ENCODE measurements around the gene PDE1C.

PDE1C gene

GRCh38 chr7:31935124-31936054 is 134.8 kb downstream of the PDE1C start:
- DNase-seq, result no peak

- DNase-seq, result no peak
These were observed 135.7 kb downstream of the PDE1C start for GRCh38 chr7:31934551-31934950.

GRCh38 chr7:31933481-31933880 is 136.7 kb downstream of the PDE1C start:
- DNase-seq, result no peak

GRCh38 chr7:31926991-31927584 is 143.1 kb downstream of the PDE1C start:
- no peak for DNase-seq

- DNase-seq, result no peak
These were observed 144.3 kb downstream of the PDE1C start for GRCh38 chr7:31925753-31926454.

- DNase-seq, result no peak
These were observed 146.0 kb downstream of the PDE1C start for GRCh38 chr7:31924251-31924650.

GRCh38 chr7:31922848-31923247 is 147.4 kb downstream of the PDE1C start:
- no peak for DNase-seq

- no peak for DNase-seq
These were observed 149.2 kb downstream of the PDE1C start for GRCh38 chr7:31921047-31921446.

- DNase-seq, result no peak
These were observed 150.4 kb downstream of the PDE1C start for GRCh38 chr7:31919678-31920369.

GRCh38 chr7:31918706-31919393 is 151.4 kb downstream of the PDE1C start:
- no peak for DNase-seq

GRCh38 chr7:31917256-31917655 is 153.0 kb downstream of the PDE1C start:
- DNase-seq, result no peak

GRCh38 chr7:31910191-31910590 is 160.0 kb downstream of the PDE1C start:
- no peak for DNase-seq

GRCh38 chr7:31906479-31907171 is 163.6 kb downstream of the PDE1C start:
- no peak for DNase-seq

- DNase-seq, result no peak
These were observed 166.2 kb downstream of the PDE1C start for GRCh38 chr7:31903962-31904361.

GRCh38 chr7:31899356-31899927 is 170.8 kb downstream of the PDE1C start:
- no peak for DNase-seq

GRCh38 chr7:31896925-31897324 is 173.3 kb downstream of the PDE1C start:
- no peak for DNase-seq

- no peak for DNase-seq
These were observed 175.9 kb downstream of the PDE1C start for GRCh38 chr7:31894308-31894707.

GRCh38 chr7:31893365-31893764 is 176.8 kb downstream of the PDE1C start:
- no peak for DNase-seq

GRCh38 chr7:31892099-31892829 is 177.9 kb downstream of the PDE1C start:
- no peak for DNase-seq

- no peak for DNase-seq
These were observed 179.4 kb downstream of the PDE1C start for GRCh38 chr7:31890766-31891165.

- no peak for DNase-seq
These were observed 180.0 kb downstream of the PDE1C start for GRCh38 chr7:31890198-31890597.

All from NCI-H1105 (cell line).